Astrocyte of the spinal cord (primary cell): Measurements from ENCODE around the gene JAKMIP3.

Source experiments
- DNase-seq: peaks from one replicate; pipeline ENCODE4 v3.0.0; 2011; ENCODE audit warnings: low read depth, low spot score
- H3K4me3 ChIP-seq: 2 replicates; pipeline ENCODE4 v1.5.1; 2011; ENCODE audit warnings: low read depth, mild to moderate bottlenecking, low read length, moderate library complexity
- CTCF ChIP-seq: IDR thresholded peaks from 2 replicates; pipeline ENCODE4 v1.5.1; 2012; ENCODE audit warnings: low read depth, mild to moderate bottlenecking, low read length, inconsistent platforms
- in situ Hi-C: cut with HindIII; loops from 2 replicates; pipeline ENCODE4 v1.10.0; 2017; ENCODE audit warnings: low sequenced_read_pairs

Gene JAKMIP3

GRCh38 chr10:132062641-132063390 lies 2.9 kb upstream of the JAKMIP3 start:
- no peak overlapping the region for H3K4me3 ChIP-seq
- DNase-seq = no peak
- in situ Hi-C loops = no loop called here
- TF ChIP-seq CTCF = no peak

- no peak for TF ChIP-seq CTCF
- in situ Hi-C loops = no loop called here
- no peak overlapping the region for H3K4me3 ChIP-seq
- DNase-seq = no peak
These were observed 2.3 kb upstream of the JAKMIP3 start for GRCh38 chr10:132063432-132063831.

- TF ChIP-seq CTCF = no peak
- no peak for DNase-seq
- H3K4me3 ChIP-seq = no peak overlapping the region
- in situ Hi-C loops = no loop called here
These were observed 1.5 kb upstream of the JAKMIP3 start for GRCh38 chr10:132064082-132064755.

- no peak overlapping the region for H3K4me3 ChIP-seq
- no peak for TF ChIP-seq CTCF
- in situ Hi-C loops = no loop called here
- no peak for DNase-seq
These were observed 842 bp upstream of the JAKMIP3 start for GRCh38 chr10:132064771-132065437.

DNA sequence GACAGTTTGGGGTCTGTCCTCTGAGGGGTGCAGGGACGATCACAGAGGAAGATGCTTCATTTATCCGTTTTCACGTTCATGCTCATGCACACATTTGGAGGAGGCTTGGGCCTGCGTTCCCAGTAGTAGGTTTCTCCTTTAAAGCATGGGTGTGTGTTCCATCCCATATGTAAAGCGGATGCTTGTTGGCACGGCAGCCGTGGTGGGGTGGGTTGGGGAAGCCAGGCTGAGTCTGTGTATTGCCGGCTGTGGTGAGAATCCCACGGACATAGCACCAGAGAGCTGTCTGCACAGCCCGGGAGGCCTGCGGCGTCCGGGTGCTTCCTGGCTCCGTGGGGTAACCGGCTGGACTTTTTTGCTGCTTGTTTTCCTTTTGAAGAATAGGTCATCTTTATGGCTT lies 440 bp downstream of the JAKMIP3 start:
- peak overlapping the region; percentile 36 for H3K4me3 ChIP-seq
- no peak for DNase-seq
- in situ Hi-C loops = no loop called here
- TF ChIP-seq CTCF = no peak

DNA sequence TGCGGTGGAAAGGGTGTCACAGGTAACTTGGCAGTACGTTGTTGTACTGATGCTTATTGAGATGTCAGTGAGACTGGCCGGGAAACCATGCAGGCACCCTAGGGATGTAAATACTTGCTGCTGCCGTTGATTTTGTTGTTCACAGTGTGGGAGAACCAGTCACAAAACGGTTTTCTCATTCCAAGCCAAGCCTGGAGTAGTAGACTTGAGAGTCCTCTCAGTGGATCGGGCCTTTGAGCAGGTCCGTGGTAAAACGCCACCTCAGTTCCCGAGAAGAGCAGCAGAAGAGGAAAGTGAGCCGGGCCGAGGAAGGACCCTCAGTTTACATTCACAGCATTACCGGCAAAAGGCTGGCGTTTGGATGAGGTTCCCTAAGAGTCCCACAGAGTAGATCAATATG lies 1.1 kb downstream of the JAKMIP3 start:
- in situ Hi-C loops = no loop called here
- TF ChIP-seq CTCF = no peak
- H3K4me3 ChIP-seq = no peak overlapping the region
- DNase-seq = no peak
